ENCODE results near the gene CHAF1B.
"Not testable (repeated sequence)": the region's sequence is repeated elsewhere in the genome, so short reads cannot be mapped to it uniquely, and the experiment has no call there.

Gene CHAF1B

GRCh38 chr21:36388835-36389234 lies 3.6 kb downstream of the CHAF1B start:
- DNase-seq (ENCODE audit: low spot score) = no peak

GRCh38 chr21:36391649-36392048 lies 6.5 kb downstream of the CHAF1B start:
- DNase-seq (ENCODE audit: low spot score) = not testable (repeated sequence)

- DNase-seq (ENCODE audit: low spot score) = no peak
Measured at GRCh38 chr21:36395353-36396111, 10.3 kb downstream of the CHAF1B start.

- DNase-seq (ENCODE audit: low spot score) = no peak
Measured at GRCh38 chr21:36396325-36396724, 11.1 kb downstream of the CHAF1B start.

- DNase-seq (ENCODE audit: low spot score) = no peak
Measured at GRCh38 chr21:36396971-36397370, 11.8 kb downstream of the CHAF1B start.

GRCh38 chr21:36397606-36398005 lies 12.4 kb downstream of the CHAF1B start:
- DNase-seq (ENCODE audit: low spot score) = no peak

GRCh38 chr21:36399736-36400135 lies 14.5 kb downstream of the CHAF1B start:
- DNase-seq (ENCODE audit: low spot score) = not testable (repeated sequence)

GRCh38 chr21:36400719-36401118 lies 15.5 kb downstream of the CHAF1B start:
- no peak for DNase-seq (ENCODE audit: low spot score)

GRCh38 chr21:36402339-36402738 lies 17.1 kb downstream of the CHAF1B start:
- no peak for DNase-seq (ENCODE audit: low spot score)

GRCh38 chr21:36403713-36404112 lies 18.5 kb downstream of the CHAF1B start:
- no peak for DNase-seq (ENCODE audit: low spot score)

GRCh38 chr21:36408568-36408967 lies 23.4 kb downstream of the CHAF1B start:
- DNase-seq (ENCODE audit: low spot score) = no peak

- DNase-seq (ENCODE audit: low spot score) = no peak
Measured at GRCh38 chr21:36411301-36411700, 26.1 kb downstream of the CHAF1B start.

GRCh38 chr21:36412916-36413315 lies 27.7 kb downstream of the CHAF1B start:
- no peak for DNase-seq (ENCODE audit: low spot score)

- DNase-seq (ENCODE audit: low spot score) = no peak
Measured at GRCh38 chr21:36415375-36415774, 30.2 kb downstream of the CHAF1B start.

GRCh38 chr21:36419241-36419640 lies 34.0 kb downstream of the CHAF1B start:
- no peak for DNase-seq (ENCODE audit: low spot score)

- DNase-seq (ENCODE audit: low spot score) = peak; percentile 66
Measured at GRCh38 chr21:36419996-36420395, 34.8 kb downstream of the CHAF1B start.

- DNase-seq (ENCODE audit: low spot score) = no peak
Measured at GRCh38 chr21:36420571-36421339, 35.6 kb downstream of the CHAF1B start.

GRCh38 chr21:36422279-36423098 lies 37.3 kb downstream of the CHAF1B start:
- DNase-seq (ENCODE audit: low spot score) = peak; percentile 63

GRCh38 chr21:36423771-36424433 lies 38.7 kb downstream of the CHAF1B start:
- no peak for DNase-seq (ENCODE audit: low spot score)

GRCh38 chr21:36424592-36424991 lies 39.4 kb downstream of the CHAF1B start:
- no peak for DNase-seq (ENCODE audit: low spot score)

GRCh38 chr21:36425286-36425685 lies 40.1 kb downstream of the CHAF1B start:
- DNase-seq (ENCODE audit: low spot score) = no peak

- no peak for DNase-seq (ENCODE audit: low spot score)
Measured at GRCh38 chr21:36427502-36427901, 42.3 kb downstream of the CHAF1B start.
